ENCODE data around the gene WDR7.

- TF ChIP-seq POLR2A (IDR thresholded peaks at IDR 0.05; ENCODE audit: low read depth, low read length) (no peak), USF2 (IDR thresholded peaks at IDR 0.05; ENCODE audit: low read depth, low read length) (no peak)
- TF ChIP-seq, protein P1, sequence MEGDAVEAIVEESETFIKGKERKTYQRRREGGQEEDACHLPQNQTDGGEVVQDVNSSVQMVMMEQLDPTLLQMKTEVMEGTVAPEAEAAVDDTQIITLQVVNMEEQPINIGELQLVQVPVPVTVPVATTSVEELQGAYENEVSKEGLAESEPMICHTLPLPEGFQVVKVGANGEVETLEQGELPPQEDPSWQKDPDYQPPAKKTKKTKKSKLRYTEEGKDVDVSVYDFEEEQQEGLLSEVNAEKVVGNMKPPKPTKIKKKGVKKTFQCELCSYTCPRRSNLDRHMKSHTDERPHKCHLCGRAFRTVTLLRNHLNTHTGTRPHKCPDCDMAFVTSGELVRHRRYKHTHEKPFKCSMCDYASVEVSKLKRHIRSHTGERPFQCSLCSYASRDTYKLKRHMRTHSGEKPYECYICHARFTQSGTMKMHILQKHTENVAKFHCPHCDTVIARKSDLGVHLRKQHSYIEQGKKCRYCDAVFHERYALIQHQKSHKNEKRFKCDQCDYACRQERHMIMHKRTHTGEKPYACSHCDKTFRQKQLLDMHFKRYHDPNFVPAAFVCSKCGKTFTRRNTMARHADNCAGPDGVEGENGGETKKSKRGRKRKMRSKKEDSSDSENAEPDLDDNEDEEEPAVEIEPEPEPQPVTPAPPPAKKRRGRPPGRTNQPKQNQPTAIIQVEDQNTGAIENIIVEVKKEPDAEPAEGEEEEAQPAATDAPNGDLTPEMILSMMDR (conservative IDR thresholded peaks at IDR 0.05; ENCODE audit: low read depth, low read length), result no peak
Measured at GRCh38 chr18:56903686-56904085, 252.5 kb downstream of the WDR7 start.
